ENCODE data around the gene MAP9. TPM values are rescaled to one million over a fixed set of nuclear protein-coding genes. Genes with fewer than 3 reads are reported as not detected.

MAP9 gene
- total and polyA plus RNA-seq, 2 experiments from 2014 or later, result 1.8 to 6.2 TPM

- DNase-seq, result no peak
- in situ Hi-C loops (cut with MboI), result no loop called here
- Histone ChIP-seq H3K9me2 (ENCODE audit: insufficient read depth) (no peaks in the 10 kb centered on the region), H3K27ac (no peak overlapping the region), H3F3A (ENCODE audit: insufficient read depth) (no peaks in the 10 kb centered on the region), H3K4me2 (ENCODE audit: unreplicated experiment) (no peak overlapping the region), H3K79me2 (ENCODE audit: insufficient read depth) (no peaks in the 10 kb centered on the region), H2AFZ (no peak overlapping the region), H3K36me3 (ENCODE audit: low read depth) (no peaks in the 10 kb centered on the region), H3K4me3 (no peak overlapping the region), H4K20me1 (ENCODE audit: insufficient read depth) (no peaks in the 10 kb centered on the region), H3K9me3 (ENCODE audit: low read depth) (no peaks in the 10 kb centered on the region), H3K27me3 (replicated peaks; ENCODE audit: insufficient read depth) (no peaks in the 10 kb centered on the region; the same call in 1 of the 2 replicates), H3K4me1 (ENCODE audit: insufficient read depth) (no peaks in the 10 kb centered on the region), H3K9ac (no peak overlapping the region)
- 47 to 53% methylated on average over 2 of the region's 2 CpGs for WGBS, 2 experiments (ENCODE audit: low coverage in 1 of 2, low lambda C conversion rate in 2 of 2, missing lambda C conversion rate in 2 of 2)
- TF ChIP-seq EZH2 (IDR thresholded peaks at IDR 0.05; ENCODE audit: insufficient read depth, poor library complexity, severe bottlenecking), result no peak
- no peak for TF ChIP-seq EZH2phosphoT487 (IDR thresholded peaks at IDR 0.05; ENCODE audit: insufficient read depth, low read depth)
These were observed 77.7 kb downstream of the MAP9 start for GRCh38 chr4:155299103-155299502.

Small RNA genes lying within 50 kb of the gene (small RNA-seq; reads per million reads assigned to genes)
- gene AC097467.4 (ENCODE audit: low read depth, low replicate concordance), result not detected
- not detected for gene YWHAEP4 (ENCODE audit: low read depth, low replicate concordance)

Other genes starting within 250 kb of the MAP9 start
- not detected in 2 replicates for gene NPY2R, start 168.3 kb downstream of the MAP9 start, total RNA-seq (2014; rRNA removed; shearing (Covaris generic))
- not detected in 2 replicates for gene NPY2R, start 168.3 kb downstream of the MAP9 start, polyA plus RNA-seq (2016; fragmentation: Nextera tagmentation; extraction: Ambion mirVana)

All from GM23248 (cell line).